Measurements from ENCODE around the gene RPL15.

The RPL15 gene

GRCh38 chr3:23966328-23966727, 49.4 kb downstream of the RPL15 start:
- no peak for FAIRE-seq

- no peak for FAIRE-seq
Observed at GRCh38 chr3:23968463-23969184, 51.7 kb downstream of the RPL15 start.

DNA sequence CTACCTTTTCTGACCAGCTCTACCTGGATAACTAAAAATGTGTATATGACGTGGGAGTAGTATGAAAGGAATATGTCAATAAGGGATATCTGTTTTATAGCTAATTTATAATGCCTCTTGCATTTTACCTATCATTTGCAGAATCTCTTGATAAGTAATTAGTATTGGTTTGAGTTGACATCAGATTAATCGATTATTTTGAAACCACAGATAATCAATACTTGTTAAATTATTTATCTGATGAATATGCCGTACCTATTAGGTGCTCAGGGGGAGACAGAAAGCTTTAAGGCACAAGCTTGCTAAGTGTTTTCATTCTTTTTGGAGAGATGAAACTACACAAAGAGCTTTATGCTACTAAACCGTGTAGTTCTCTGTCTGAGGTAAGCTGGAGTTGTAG, 52.5 kb downstream of the RPL15 start:
- no peak for FAIRE-seq

Data from A204.1 (cell line).